Hepatocyte (in vitro differentiated cells): ENCODE results near the gene TMPRSS3. TPM values are rescaled to one million over a fixed set of nuclear protein-coding genes. Genes with fewer than 3 reads are reported as not detected.

Experiments used
- DNase-seq: peaks from one replicate; pipeline ENCODE4 v3.0.0-alpha.2; 2016; ENCODE audit warnings: low spot score
- H2AFZ ChIP-seq: fragments of 200-600 bp; sonication (generic); 2 replicates; pipeline ENCODE4 v1.6.0; 2016; ENCODE audit warnings: antibody characterized with exemption, mild to moderate bottlenecking
- H3K27ac ChIP-seq: fragments of 200-600 bp; sonication (generic); 2 replicates; pipeline ENCODE4 v1.5.1; 2016; ENCODE audit warnings: mild to moderate bottlenecking
- H3K27me3 ChIP-seq: fragments of 200-600 bp; sonication (generic); 2 replicates; pipeline ENCODE4 v1.6.1; 2016
- H3K36me3 ChIP-seq: fragments of 200-600 bp; sonication (generic); replicated peaks from 2 replicates; pipeline ENCODE4 v1.5.1; 2016; ENCODE audit warnings: low read depth; ENCODE audit not compliant: insufficient read depth
- H3K4me1 ChIP-seq: fragments of 200-600 bp; sonication (generic); 2 replicates; pipeline ENCODE4 v1.5.1; 2016; ENCODE audit warnings: mild to moderate bottlenecking, moderate library complexity; ENCODE audit not compliant: insufficient read depth
- H3K4me2 ChIP-seq: fragments of 200-600 bp; sonication (generic); 2 replicates; pipeline ENCODE4 v1.6.0; 2016
- H3K4me3 ChIP-seq: fragments of 200-600 bp; sonication (generic); 2 replicates; pipeline ENCODE4 v1.5.1; 2016; ENCODE audit warnings: mild to moderate bottlenecking
- H3K79me2 ChIP-seq: fragments of 200-600 bp; sonication (generic); 2 replicates; pipeline ENCODE4 v1.6.0; 2017; ENCODE audit warnings: mild to moderate bottlenecking
- H3K9me2 ChIP-seq: fragments of 200-600 bp; sonication (generic); replicated peaks from 2 replicates; pipeline ENCODE4 v1.6.0; 2017; ENCODE audit warnings: mild to moderate bottlenecking; ENCODE audit not compliant: insufficient read depth
- H3K9me3 ChIP-seq: fragments of 200-600 bp; sonication (generic); 2 replicates; pipeline ENCODE4 v1.5.1; 2016; ENCODE audit warnings: low read depth, mild to moderate bottlenecking
- H4K20me1 ChIP-seq: fragments of 200-600 bp; sonication (generic); 2 replicates; pipeline ENCODE4 v1.6.0; 2016; ENCODE audit warnings: mild to moderate bottlenecking; ENCODE audit not compliant: insufficient read depth, poor library complexity, severe bottlenecking
- EZH2 ChIP-seq: fragments of 200-600 bp; sonication (generic); IDR thresholded peaks from 2 replicates; pipeline ENCODE4 v1.6.1; 2016; ENCODE audit warnings: antibody characterized with exemption, mild to moderate bottlenecking, borderline replicate concordance
- EZH2phosphoT487 ChIP-seq: fragments of 200-600 bp; sonication (generic); IDR thresholded peaks from one replicate; pipeline ENCODE4 v1.6.1; 2018; ENCODE audit warnings: antibody characterized with exemption, mild to moderate bottlenecking, low read depth, moderate library complexity; ENCODE audit not compliant: unreplicated experiment, severe bottlenecking
- WGBS: methylation state at CpG from one replicate; pipeline ENCODE4 v1.1.6; 2016; ENCODE audit warnings: low lambda C conversion rate; ENCODE audit errors: missing lambda C conversion rate; 5-methylcytosine and 5-hydroxymethylcytosine counted together
- polyA plus RNA-seq: library from polyadenylated mRNA; unstranded; fragments of >200 nt; fragmentation: Nextera tagmentation; extraction: Ambion mirVana; gene quantifications from 2 replicates; pipeline ENCODE4 v1.2.1, GENCODE V29; 2016
- total RNA-seq: library from RNA; depleted of rRNA; stranded (reverse); fragments of >200 nt; gene quantifications from 2 replicates; pipeline ENCODE4 v1.2.3, GENCODE V29; 2014
- TF ChIP-seq, protein P1 (sequence below): fragments of 200-600 bp; sonication (generic); IDR thresholded peaks from 2 replicates; pipeline ENCODE4 v1.5.1; 2016; ENCODE audit warnings: antibody characterized with exemption, mild to moderate bottlenecking; ENCODE audit not compliant: poor library complexity

TMPRSS3 gene
- total and polyA plus RNA-seq, 2 experiments from 2014 or later, result 1.4 to 1.7 TPM

DNA sequence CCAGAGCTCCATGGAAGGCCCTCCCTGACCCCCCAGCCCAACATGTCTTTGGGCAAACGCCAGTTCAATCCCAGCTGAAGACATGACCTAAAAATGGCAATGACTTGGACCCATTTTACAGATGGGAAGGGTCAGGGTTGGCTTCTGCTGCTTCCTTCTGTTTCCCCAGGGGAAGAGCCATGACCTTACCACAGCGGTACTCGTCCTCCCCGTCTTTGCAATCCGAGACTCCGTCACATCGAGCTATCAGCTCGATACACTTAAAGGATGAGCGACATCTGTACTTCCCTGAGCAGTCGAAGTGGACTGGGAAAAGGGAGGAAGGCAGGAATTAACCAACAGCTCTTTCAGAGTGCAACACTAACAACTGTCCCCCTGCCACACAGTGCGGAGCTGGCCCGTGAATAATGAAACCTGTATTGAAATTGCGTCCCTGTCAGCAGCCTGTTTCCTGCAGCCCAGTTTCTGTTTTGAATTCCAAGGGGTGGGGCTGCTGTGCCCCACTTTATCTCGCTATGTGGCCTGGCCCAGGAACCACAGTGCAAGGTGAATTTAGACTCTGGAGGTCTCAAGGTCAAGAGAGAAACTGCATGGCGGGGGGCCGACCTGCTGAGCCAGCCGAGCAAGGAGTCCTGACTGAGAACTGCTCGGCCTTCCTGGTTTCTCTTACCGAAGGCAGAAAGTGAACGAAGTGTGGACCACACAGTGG, 7.0 kb downstream of the TMPRSS3 start:
- Histone ChIP-seq H3K4me1 (peaks cover 12% of the 10 kb centered on the region), H3K9me3 (no peaks in the 10 kb centered on the region), H3K36me3 (no peaks in the 10 kb centered on the region), H3K9me2 (no peaks in the 10 kb centered on the region), H3K4me3 (no peak overlapping the region), H2AFZ (peak overlapping the region; percentile 66), H3K27me3 (no peaks in the 10 kb centered on the region), H3K27ac (peak overlapping the region; percentile 80), H3K79me2 (no peaks in the 10 kb centered on the region), H4K20me1 (no peaks in the 10 kb centered on the region), H3K4me2 (peak overlapping the region; percentile 64)
- WGBS, result 67% methylated on average over 20 of the region's 20 CpGs
- TF ChIP-seq, protein P1, sequence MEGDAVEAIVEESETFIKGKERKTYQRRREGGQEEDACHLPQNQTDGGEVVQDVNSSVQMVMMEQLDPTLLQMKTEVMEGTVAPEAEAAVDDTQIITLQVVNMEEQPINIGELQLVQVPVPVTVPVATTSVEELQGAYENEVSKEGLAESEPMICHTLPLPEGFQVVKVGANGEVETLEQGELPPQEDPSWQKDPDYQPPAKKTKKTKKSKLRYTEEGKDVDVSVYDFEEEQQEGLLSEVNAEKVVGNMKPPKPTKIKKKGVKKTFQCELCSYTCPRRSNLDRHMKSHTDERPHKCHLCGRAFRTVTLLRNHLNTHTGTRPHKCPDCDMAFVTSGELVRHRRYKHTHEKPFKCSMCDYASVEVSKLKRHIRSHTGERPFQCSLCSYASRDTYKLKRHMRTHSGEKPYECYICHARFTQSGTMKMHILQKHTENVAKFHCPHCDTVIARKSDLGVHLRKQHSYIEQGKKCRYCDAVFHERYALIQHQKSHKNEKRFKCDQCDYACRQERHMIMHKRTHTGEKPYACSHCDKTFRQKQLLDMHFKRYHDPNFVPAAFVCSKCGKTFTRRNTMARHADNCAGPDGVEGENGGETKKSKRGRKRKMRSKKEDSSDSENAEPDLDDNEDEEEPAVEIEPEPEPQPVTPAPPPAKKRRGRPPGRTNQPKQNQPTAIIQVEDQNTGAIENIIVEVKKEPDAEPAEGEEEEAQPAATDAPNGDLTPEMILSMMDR, result no peak
- TF ChIP-seq EZH2phosphoT487 (no peak), EZH2 (no peak)
- no peak for DNase-seq

- Histone ChIP-seq H2AFZ (no peak overlapping the region), H3K27me3 (no peaks in the 10 kb centered on the region), H3K4me3 (no peak overlapping the region), H3K79me2 (no peaks in the 10 kb centered on the region), H3K9me3 (no peaks in the 10 kb centered on the region), H3K36me3 (no peaks in the 10 kb centered on the region), H3K27ac (peak overlapping the region; percentile 48), H4K20me1 (no peaks in the 10 kb centered on the region), H3K9me2 (no peaks in the 10 kb centered on the region), H3K4me1 (peaks cover 16% of the 10 kb centered on the region), H3K4me2 (no peak overlapping the region)
- TF ChIP-seq, protein P1, result no peak
- TF ChIP-seq EZH2 (no peak), EZH2phosphoT487 (no peak)
- WGBS, result 98% methylated on average over 6 of the region's 6 CpGs
- DNase-seq, result no peak
Measured at GRCh38 chr21:42387843-42388340, 8.0 kb downstream of the TMPRSS3 start.

DNA sequence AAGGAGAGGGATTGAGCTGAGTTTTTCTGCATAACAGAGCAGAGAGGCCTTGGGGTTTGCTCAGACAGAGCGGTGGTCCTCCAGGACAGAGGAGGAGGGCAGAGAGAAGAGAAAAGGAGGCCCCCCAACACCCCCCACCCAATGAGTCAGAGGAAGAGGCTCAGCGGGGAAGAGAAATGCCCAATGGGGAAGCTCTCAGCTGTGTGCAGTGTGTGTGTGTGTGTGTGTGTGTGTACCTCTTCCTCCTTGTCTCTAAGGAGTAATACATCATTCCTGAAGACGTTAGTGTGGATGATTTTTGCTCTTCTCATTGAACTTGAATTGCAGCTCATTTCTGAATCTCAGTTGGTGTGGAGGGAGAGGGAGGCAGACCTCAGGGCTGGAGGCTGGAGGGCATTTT, 8.7 kb downstream of the TMPRSS3 start:
- Histone ChIP-seq H3K27me3 (no peaks in the 10 kb centered on the region), H3K4me2 (no peak overlapping the region), H3K27ac (peak overlapping the region; percentile 48), H4K20me1 (no peaks in the 10 kb centered on the region), H3K36me3 (no peaks in the 10 kb centered on the region), H3K4me1 (peaks cover 16% of the 10 kb centered on the region), H3K4me3 (no peak overlapping the region), H2AFZ (no peak overlapping the region), H3K9me3 (no peaks in the 10 kb centered on the region), H3K79me2 (no peaks in the 10 kb centered on the region), H3K9me2 (no peaks in the 10 kb centered on the region)
- no peak for DNase-seq
- TF ChIP-seq, protein P1, result no peak
- TF ChIP-seq EZH2, result no peak
- TF ChIP-seq EZH2phosphoT487, result no peak
- WGBS, result 82% methylated on average over 3 of the region's 3 CpGs
